Measurements from ENCODE around the gene CLRN3. TPM values are rescaled to one million over a fixed set of nuclear protein-coding genes. Genes with fewer than 3 reads are reported as not detected.

CLRN3 gene
- total and polyA plus RNA-seq, 2 of the 8 experiments (the other 6 are each of a cell fraction or from before 2014, with no cell fraction given), result not detected

GRCh38 chr10:127855591-127855881, 37.2 kb downstream of the CLRN3 start:
- no peak overlapping the region for H2AFZ ChIP-seq (ENCODE audit: low read length)
- ChIA-PET CTCF (ENCODE audit: partially characterized antibody) (interaction anchor here (0.9 to 7.5 kb wide), 10 partner anchors 8 to 213 kb away, joined by 3 to 141 read pairs (median 24); no protein-coding TSS in a partner anchor), POLR2A (ENCODE audit: partially characterized antibody) (no interaction called here)
- H3K27me3 ChIP-seq (replicated peaks in 1 of 4; ENCODE audit: control insufficient read depth in 3 of 4, extremely low read depth in 1 of 4, insufficient read depth in 3 of 4, low read length in 3 of 4), result no peaks in the 10 kb centered on the region
- no peak overlapping the region for H3K9ac ChIP-seq (replicated peaks in 1 of 4; ENCODE audit: extremely low read depth in 1 of 4, low read depth in 3 of 4, low read length in 3 of 4)
- H3K4me2 ChIP-seq (ENCODE audit: insufficient read depth in 1 of 2, low read depth in 2 of 2, low read length in 2 of 2), result no peak overlapping the region
- no peaks in the 10 kb centered on the region for H3K79me1 ChIP-seq (ENCODE audit: low read depth, low read length)
- FAIRE-seq (no peak), DNase-seq (ENCODE audit: low read depth in 1 of 2, low spot score in 2 of 2) (no peak)
- H3K18ac ChIP-seq (ENCODE audit: extremely low read depth, low read length), result no peak overlapping the region; the same call in 1 of the 2 replicates
- H3K4me1 ChIP-seq (replicated peaks in 1 of 4; ENCODE audit: control insufficient read depth in 3 of 4, insufficient read depth in 4 of 4, low read length in 3 of 4), result peaks cover 0 to 5% (median 2%) of the 10 kb centered on the region in 4 experiments; a peak in 4 of 7 replicates
- H3K9me3 ChIP-seq (ENCODE audit: insufficient read depth in 2 of 2, low read depth in 1 of 2, low read length in 1 of 2), result peaks cover 0 to 3% of the 10 kb centered on the region in 2 experiments; a peak in 1 of 4 replicates
- H2BK15ac ChIP-seq (ENCODE audit: low read length), result no peak overlapping the region
- peak overlapping the region; percentile 20 for H3K4ac ChIP-seq (replicated peaks; ENCODE audit: insufficient read length, low read depth, low read length)
- no peak overlapping the region for H3K23ac ChIP-seq (ENCODE audit: insufficient read length)
- no peak overlapping the region for H2AK5ac ChIP-seq (ENCODE audit: low read depth, low read length)
- no peaks in the 10 kb centered on the region for H3K79me2 ChIP-seq (ENCODE audit: control insufficient read depth in 1 of 2, insufficient read depth in 2 of 2, low read length in 2 of 2)
- no peak overlapping the region for H3K56ac ChIP-seq (replicated peaks; ENCODE audit: insufficient read length, low read depth, low read length)
- H2BK5ac ChIP-seq (ENCODE audit: low read depth, low read length), result no peak overlapping the region
- no peak overlapping the region for H3K27ac ChIP-seq (ENCODE audit: low read depth, low read length)
- no peak overlapping the region for H4K5ac ChIP-seq (ENCODE audit: insufficient read length, low read depth, low read length)
- no peaks in the 10 kb centered on the region for H3K36me3 ChIP-seq (ENCODE audit: control insufficient read depth in 2 of 4, insufficient read depth in 4 of 4, low read length in 3 of 4)
- no peak overlapping the region for H2BK20ac ChIP-seq (ENCODE audit: low read length)
- no peak overlapping the region for H3K4me3 ChIP-seq (ENCODE audit: extremely low read depth in 1 of 4, insufficient read depth in 2 of 4, low read depth in 3 of 4, low read length in 4 of 4)
- WGBS, 2 experiments (ENCODE audit: extremely low coverage in 1 of 2, insufficient coverage in 1 of 2, insufficient read length in 1 of 2, insufficient replicate concordance in 2 of 2, low coverage in 1 of 2, low lambda C conversion rate in 2 of 2, missing lambda C conversion rate in 1 of 2), result 94% methylated on average over 2 of the region's 2 CpGs; no CpG with 5 or more reads in 1 of the 2 experiments
- H3K14ac ChIP-seq (ENCODE audit: insufficient read length), result no peak overlapping the region
- no peak overlapping the region for H4K91ac ChIP-seq (replicated peaks; ENCODE audit: insufficient read length, low read length)
- H2BK12ac ChIP-seq (ENCODE audit: low read depth, low read length), result no peak overlapping the region
- no peaks in the 10 kb centered on the region for H3K23me2 ChIP-seq (ENCODE audit: low read depth, low read length)
- H2BK120ac ChIP-seq (replicated peaks; ENCODE audit: low read depth, low read length), result no peak overlapping the region
- no peaks in the 10 kb centered on the region for H4K20me1 ChIP-seq (replicated peaks in 1 of 2; ENCODE audit: control insufficient read depth in 1 of 2, insufficient read depth in 2 of 2, low read length in 2 of 2)
- H4K8ac ChIP-seq (ENCODE audit: extremely low read depth, insufficient read depth, low read length), result no peak overlapping the region
- TF ChIP-seq BACH1 (IDR thresholded peaks at IDR 0.05; ENCODE audit: low read length) (no peak), FOSL1 (IDR thresholded peaks at IDR 0.05; ENCODE audit: insufficient read depth, low read depth, low read length) (no peak), SUZ12 (IDR thresholded peaks at IDR 0.05; ENCODE audit: low read length) (no peak), CHD1 (IDR thresholded peaks at IDR 0.05; ENCODE audit: low read depth, low read length) (no peak), GTF2F1 (IDR thresholded peaks at IDR 0.05; ENCODE audit: borderline replicate concordance, low read depth, low read length) (no peak), NRF1 (IDR thresholded peaks at IDR 0.05; ENCODE audit: low read depth, low read length) (no peak), KDM4A (IDR thresholded peaks at IDR 0.05; ENCODE audit: low read depth, low read length, severe bottlenecking) (no peak), RFX5 (IDR thresholded peaks at IDR 0.05; ENCODE audit: borderline replicate concordance, low read depth, low read length) (no peak), E2F6 (IDR thresholded peaks at IDR 0.05) (no peak), EGR1 (IDR thresholded peaks at IDR 0.05; ENCODE audit: borderline replicate concordance, low read depth, low read length) (no peak), SIN3A (conservative IDR thresholded peaks at IDR 0.05 in 1 of 2, IDR thresholded peaks at IDR 0.05 in 1 of 2; ENCODE audit: low read depth in 1 of 2, low read length in 2 of 2) (no peak), CBX5 (IDR thresholded peaks at IDR 0.05; ENCODE audit: low read depth, low read length) (no peak), TCF12 (IDR thresholded peaks at IDR 0.05; ENCODE audit: low read depth, low read length) (no peak), CBX8 (IDR thresholded peaks at IDR 0.05; ENCODE audit: borderline replicate concordance, low read depth, low read length) (no peak), YY1 (IDR thresholded peaks at IDR 0.05; ENCODE audit: low read depth, low read length) (no peak)

Data from H1 (cell line).